Neural progenitor cell (in vitro differentiated cells): ENCODE results near the gene PAK4.

ENCODE experiments used
- CTCF ChIP-seq: fragments of 200-600 bp; sonication (generic); IDR thresholded peaks from 2 replicates; pipeline ENCODE4 v1.5.1; 2017; ENCODE audit warnings: antibody characterized with exemption, mild to moderate bottlenecking
- EZH2 ChIP-seq: fragments of 200-600 bp; sonication (generic); IDR thresholded peaks from 2 replicates; pipeline ENCODE4 v1.6.1; 2017; ENCODE audit warnings: antibody characterized with exemption, mild to moderate bottlenecking, moderate library complexity
- EZH2phosphoT487 ChIP-seq: fragments of 200-600 bp; sonication (generic); IDR thresholded peaks from 2 replicates; pipeline ENCODE4 v1.6.1; 2017; ENCODE audit warnings: antibody characterized with exemption

- TF ChIP-seq CTCF = no peak
- TF ChIP-seq EZH2 = no peak
- TF ChIP-seq EZH2phosphoT487 = no peak
Observed at GRCh38 chr19:39218230-39219007, 92.8 kb downstream of the PAK4 start.
